ENCODE measurements around the gene ATP5ME. TPM values are rescaled to one million over a fixed set of nuclear protein-coding genes. Genes with fewer than 3 reads are reported as not detected.

Gene ATP5ME
- total RNA-seq, 2 experiments from 2014 or later: 359 to 388 TPM

DNA sequence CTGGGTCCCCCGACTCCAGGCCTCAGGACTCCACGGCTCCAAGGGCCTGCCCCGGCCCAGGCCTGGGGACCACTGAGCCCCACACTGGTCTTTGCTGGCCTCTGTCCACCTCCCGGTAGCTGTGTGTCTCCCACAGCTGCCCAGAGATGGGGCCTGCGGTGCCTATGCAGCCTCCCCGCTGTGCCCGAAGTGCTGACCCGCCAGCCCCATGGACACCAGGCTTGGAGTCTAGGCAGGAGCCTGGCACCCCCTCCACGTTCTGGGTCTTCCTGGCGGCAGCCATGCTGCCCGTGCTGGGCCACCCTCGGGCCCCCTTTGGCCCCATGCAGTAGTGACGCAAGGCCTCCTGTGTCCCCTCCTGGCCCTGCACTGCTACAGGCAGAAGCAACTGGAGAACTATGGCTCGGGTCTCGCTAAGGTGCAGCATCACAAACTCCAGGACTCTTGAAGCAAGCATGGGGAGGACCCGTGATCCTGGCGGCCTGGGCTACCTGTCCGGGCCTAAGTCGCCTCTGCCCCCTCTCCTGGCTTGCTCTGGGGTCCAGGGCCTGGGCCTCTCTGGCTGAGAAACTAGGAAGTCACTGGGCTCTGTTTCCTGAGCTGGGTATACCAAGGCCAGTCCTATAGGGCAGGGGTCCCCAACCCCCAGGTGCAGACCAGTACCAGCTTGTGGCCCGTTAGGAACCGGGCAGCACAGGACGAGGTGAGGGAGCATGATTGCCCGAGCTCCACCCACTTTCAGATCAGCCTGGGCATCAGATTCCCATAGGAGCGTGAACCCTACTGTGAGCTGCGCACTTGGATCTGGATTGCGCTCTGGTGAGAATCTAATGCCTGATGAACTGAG, 1.2 kb upstream of the ATP5ME start:
- Histone ChIP-seq H3K4me1 (ENCODE audit: insufficient read depth, low read length, poor library complexity, severe bottlenecking) (peaks cover 46% of the 10 kb centered on the region), H3K9me2 (ENCODE audit: insufficient read depth, low read length) (no peaks in the 10 kb centered on the region), H3K9me3 (ENCODE audit: low read length) (no peaks in the 10 kb centered on the region), H3K4me3 (ENCODE audit: low read depth, low read length, poor library complexity, severe bottlenecking) (peak overlapping the region; percentile 98), H4K20me1 (ENCODE audit: insufficient read depth, low read length) (no peaks in the 10 kb centered on the region), H3K27ac (ENCODE audit: low read depth, low read length, poor library complexity, severe bottlenecking) (peak overlapping the region; percentile 94), H2AFZ (ENCODE audit: low read length) (no peak overlapping the region; the same call in 1 of the 2 replicates), H3K79me2 (ENCODE audit: insufficient read depth, low read depth, low read length) (peaks cover 17% of the 10 kb centered on the region), H3K36me3 (ENCODE audit: insufficient read depth, low read length) (peaks cover 35% of the 10 kb centered on the region), H3K4me2 (ENCODE audit: low read length) (peak overlapping the region; percentile 94)
- no TSS peak for BruUV-seq (replicated peaks)
- DNase-seq (ENCODE audit: low spot score): peak; percentile 45
- ChIA-PET CTCF (ENCODE audit: unreplicated experiment) (no interaction called here), POLR2A (no interaction called here)
- intact Hi-C loops (cut with micrococcal nuclease; ENCODE audit: unreplicated experiment): loop anchor here (10.0 kb wide), 2 partner anchors 200 to 1040 kb away; partner anchors contain the start of gene SLBP
- TF ChIP-seq, protein P1, sequence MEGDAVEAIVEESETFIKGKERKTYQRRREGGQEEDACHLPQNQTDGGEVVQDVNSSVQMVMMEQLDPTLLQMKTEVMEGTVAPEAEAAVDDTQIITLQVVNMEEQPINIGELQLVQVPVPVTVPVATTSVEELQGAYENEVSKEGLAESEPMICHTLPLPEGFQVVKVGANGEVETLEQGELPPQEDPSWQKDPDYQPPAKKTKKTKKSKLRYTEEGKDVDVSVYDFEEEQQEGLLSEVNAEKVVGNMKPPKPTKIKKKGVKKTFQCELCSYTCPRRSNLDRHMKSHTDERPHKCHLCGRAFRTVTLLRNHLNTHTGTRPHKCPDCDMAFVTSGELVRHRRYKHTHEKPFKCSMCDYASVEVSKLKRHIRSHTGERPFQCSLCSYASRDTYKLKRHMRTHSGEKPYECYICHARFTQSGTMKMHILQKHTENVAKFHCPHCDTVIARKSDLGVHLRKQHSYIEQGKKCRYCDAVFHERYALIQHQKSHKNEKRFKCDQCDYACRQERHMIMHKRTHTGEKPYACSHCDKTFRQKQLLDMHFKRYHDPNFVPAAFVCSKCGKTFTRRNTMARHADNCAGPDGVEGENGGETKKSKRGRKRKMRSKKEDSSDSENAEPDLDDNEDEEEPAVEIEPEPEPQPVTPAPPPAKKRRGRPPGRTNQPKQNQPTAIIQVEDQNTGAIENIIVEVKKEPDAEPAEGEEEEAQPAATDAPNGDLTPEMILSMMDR (conservative IDR thresholded peaks at IDR 0.05; ENCODE audit: low read length): no peak
- TF ChIP-seq EZH2phosphoT487 (IDR thresholded peaks at IDR 0.05; ENCODE audit: borderline replicate concordance, low read depth, low read length): no peak

- Histone ChIP-seq H3K27ac (ENCODE audit: low read depth, low read length, poor library complexity, severe bottlenecking) (peak overlapping the region; percentile 51), H3K9me3 (ENCODE audit: low read length) (no peaks in the 10 kb centered on the region), H3K36me3 (ENCODE audit: insufficient read depth, low read length) (peaks cover 38% of the 10 kb centered on the region), H3K9me2 (ENCODE audit: insufficient read depth, low read length) (no peaks in the 10 kb centered on the region), H4K20me1 (ENCODE audit: insufficient read depth, low read length) (no peaks in the 10 kb centered on the region), H3K4me3 (ENCODE audit: low read depth, low read length, poor library complexity, severe bottlenecking) (peak overlapping the region; percentile 98), H3K79me2 (ENCODE audit: insufficient read depth, low read depth, low read length) (peaks cover 17% of the 10 kb centered on the region), H2AFZ (ENCODE audit: low read length) (no peak overlapping the region; the same call in 1 of the 2 replicates), H3K4me1 (ENCODE audit: insufficient read depth, low read length, poor library complexity, severe bottlenecking) (peaks cover 46% of the 10 kb centered on the region), H3K4me2 (ENCODE audit: low read length) (peak overlapping the region; percentile 96)
- no TSS peak for BruUV-seq (replicated peaks)
- peak; percentile 32 for DNase-seq (ENCODE audit: low spot score)
- intact Hi-C loops (cut with micrococcal nuclease; ENCODE audit: unreplicated experiment): loop anchor here (1.0 to 10.0 kb wide), 3 partner anchors 199 to 1041 kb away; partner anchors contain the start of gene SLBP
- TF ChIP-seq, protein P1 (conservative IDR thresholded peaks at IDR 0.05; ENCODE audit: low read length): no peak
- no peak for TF ChIP-seq EZH2phosphoT487 (IDR thresholded peaks at IDR 0.05; ENCODE audit: borderline replicate concordance, low read depth, low read length)
- ChIA-PET CTCF (ENCODE audit: unreplicated experiment) (no interaction called here), POLR2A (no interaction called here)
Observed at GRCh38 chr4:673349-674091, 556 bp downstream of the ATP5ME start.
